Posterior vena cava (tissue), 2 donors: ENCODE measurements around the gene SRMS. TPM values are rescaled to one million over a fixed set of nuclear protein-coding genes. Genes with fewer than 3 reads are reported as not detected.

Experiments used
- DNase-seq: peaks from one replicate; pipeline ENCODE4 v3.0.0-alpha.2; 2020; ENCODE audit warnings: low spot score
- intact Hi-C, 2 donors: fragments of 100-400 bp; cut with DNase I; formaldehyde crosslinking; loops; one replicate each; pipeline versions ENCODE4 v1.14.1 to v1.14.2; 2022 to 2023
- total RNA-seq, 2 donors: library from RNA; stranded (reverse); fragmentation: NEBNext Ultra II Directional; extraction: Animal tissue kit (Norgen Biotek cat#: 25700); gene quantifications; one replicate each; pipeline ENCODE4 v1.2.1, GENCODE V29; 2021
- donor health status: DM: yes; HTN: yes; CAD: no.
- donor health status: DM: yes; HTN: yes; CAD: no.

SRMS gene
- total RNA-seq, 2 donors from 2014 or later: not detected

DNA sequence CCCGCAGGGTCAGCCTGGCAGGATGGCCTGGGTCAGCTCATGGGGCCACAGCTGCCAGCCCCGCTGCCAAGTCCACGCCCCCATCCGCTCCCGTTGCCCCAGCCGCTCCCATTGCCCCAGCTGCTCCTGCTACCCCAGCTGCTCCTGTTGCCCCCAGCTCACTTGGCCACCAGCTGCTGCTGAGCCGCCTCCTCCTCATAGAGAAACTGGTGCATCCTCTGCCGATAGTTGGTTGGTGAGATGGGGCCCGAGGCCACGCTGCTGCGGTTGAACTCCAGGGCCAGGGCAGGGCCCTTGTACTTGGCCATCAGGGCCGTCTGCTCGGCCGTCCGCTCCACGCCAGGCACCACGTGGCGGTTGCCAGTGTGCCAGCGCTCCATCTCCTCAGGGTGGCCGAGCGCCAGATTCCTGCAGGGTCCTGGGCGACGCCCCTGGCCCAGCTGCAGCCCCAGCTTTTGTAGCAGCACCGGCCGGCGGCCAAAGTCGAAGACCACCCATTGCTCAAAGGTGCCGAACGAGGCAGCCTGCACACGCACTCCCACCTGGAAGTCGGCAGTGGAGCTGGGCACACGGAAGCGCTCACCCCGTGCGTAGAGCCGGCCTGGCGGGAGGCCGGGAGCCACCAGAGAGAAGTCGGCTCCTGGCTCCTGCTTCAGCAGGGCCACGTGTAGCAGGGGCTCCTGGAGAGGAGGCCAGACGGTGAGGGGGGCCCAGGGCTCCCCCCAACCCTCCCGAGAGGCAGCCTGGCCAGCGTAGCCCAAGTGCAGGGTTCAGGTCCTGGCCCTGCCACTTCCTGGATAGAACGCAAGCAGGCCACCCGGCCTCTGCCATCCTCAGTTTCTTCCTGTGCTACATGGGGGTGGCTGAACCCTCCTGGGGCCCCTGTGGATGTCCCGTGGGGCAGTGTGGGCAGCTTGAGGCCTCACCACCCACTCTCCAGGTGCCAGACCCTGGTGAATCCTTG lies 21.7 kb upstream of the SRMS start:
- intact Hi-C loops: no loop called here

DNA sequence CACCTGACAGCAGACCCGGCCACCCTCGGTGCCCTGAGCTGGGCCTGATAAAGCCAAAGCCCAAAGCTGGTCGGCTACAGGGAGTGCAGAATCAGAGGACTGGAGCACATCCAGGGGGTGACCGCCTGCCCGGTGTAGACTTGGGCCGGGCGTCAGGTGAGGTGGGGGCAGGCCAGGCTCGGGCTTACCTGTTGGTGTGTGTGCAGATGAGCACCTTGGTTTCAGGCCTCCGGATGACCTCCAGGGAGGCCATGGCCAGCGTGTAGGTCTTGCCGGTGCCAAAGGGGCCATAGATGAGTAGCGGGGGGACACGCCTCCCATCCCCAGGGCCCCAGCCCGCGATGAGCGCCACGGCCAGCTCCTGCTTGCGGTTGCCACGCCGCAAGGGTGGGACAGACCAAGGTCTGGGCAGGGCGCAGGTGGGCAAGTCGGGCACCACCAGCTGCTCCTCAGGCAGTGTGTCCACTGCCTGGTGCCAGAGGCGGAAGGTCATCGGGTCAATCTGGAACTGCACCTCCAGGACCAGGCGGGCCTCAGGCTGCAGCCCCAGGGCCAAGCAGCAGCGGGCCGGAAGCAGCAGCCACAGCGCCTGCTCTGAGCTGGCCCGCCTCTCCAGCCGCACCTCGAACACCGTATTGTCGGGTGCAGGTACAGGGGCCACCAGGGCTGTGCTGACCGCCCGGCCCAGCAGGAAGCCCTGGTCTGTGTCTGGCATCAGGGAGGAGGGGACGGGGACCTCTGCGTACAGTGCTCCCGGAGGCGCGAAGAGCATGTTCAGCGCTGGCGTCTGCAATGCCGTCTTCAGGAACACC lies 20.8 kb upstream of the SRMS start:
- no peak for DNase-seq
- intact Hi-C loops: no loop called here

More for the DNA sequence above, 21.7 kb upstream of the SRMS start:
- DNase-seq: no peak

DNA sequence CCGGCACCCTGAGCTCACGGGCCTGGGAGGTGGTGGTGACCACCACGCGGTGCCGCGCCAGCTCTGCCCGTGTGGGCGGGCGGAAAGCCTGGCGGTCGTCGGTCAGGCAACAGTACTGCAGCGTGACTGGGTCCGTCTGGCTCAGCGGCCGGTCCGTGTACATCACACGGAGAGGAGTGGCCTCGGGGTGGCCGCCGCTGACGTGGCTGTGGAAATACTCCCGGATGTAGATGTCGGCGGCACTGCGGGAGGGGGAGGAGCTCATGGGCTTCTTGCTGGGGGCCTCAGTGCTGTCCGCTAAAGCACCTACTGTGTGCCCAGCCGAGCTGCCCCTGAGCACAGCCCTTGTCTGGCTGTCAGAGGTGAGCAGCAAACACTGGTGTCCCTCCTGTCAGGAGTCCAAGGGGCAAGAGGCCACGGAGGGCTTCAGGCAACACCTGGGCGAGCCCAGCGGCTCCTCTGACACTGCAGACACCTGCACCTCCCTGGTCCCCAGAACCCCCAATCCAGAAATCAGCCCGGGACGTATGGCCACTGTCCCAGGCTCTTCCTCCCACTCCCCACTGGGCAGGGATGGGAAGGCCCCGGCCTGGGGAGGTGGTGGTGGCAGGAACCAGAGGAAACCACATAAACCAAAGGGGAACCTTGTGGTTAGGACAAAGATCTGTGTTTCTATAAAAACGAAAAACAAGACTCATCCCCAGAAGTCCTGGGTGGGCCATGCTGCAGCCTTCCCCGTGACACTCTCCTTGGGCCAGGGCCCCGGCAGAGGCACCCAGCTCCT lies 20.0 kb upstream of the SRMS start:
- intact Hi-C loops: no loop called here

DNA sequence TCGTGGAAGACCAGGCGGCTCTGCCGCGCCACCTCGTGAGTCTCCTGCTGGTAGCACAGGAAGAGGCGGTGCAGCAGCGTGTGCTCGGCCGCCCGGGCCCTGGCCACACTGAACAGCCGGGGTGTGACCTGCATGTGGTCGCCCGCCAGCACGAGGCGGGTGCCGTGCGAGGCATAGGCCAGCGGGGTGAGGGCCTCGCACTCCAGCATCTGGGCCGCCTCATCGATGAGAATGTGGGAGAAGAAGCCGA lies 19.5 kb upstream of the SRMS start:
- no peak for DNase-seq
- intact Hi-C loops: no loop called here

More for the DNA sequence above, 20.0 kb upstream of the SRMS start:
- DNase-seq: peak; percentile 93

- intact Hi-C loops: no loop called here
- DNase-seq: no peak
Observed at GRCh38 chr20:63566395-63567135, 19.0 kb upstream of the SRMS start.

DNA sequence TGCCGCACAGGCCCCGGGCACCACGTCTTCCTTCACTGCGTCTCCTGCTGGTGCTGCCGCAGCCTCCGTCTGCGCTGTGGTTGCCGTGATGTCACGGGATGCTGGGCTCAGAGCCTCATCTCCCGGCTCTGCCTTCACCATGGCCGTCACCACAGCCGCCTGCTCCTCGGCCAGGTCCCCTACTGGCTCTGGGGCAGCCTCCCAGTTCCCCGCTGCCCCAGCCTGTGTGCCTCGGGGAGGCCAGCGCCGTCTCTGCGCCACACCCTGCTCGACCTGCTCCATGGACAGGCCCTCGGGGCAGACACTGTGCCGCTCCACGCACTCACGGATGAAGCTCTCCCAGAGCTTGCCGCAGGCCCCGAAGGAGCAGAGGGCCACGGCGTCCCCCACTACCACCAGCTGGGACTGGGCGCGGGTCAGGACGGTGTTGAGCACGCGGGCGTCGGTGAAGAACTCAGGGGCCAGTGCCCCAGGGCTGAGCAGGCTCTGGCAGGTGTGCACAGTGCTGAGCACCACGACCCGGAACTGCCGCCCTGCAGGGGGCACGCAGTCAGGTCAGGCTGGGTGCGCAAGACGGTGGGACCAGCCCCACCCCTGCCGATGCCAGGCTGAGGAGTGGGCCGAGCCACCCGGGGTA lies 18.3 kb upstream of the SRMS start:
- intact Hi-C loops: no loop called here
- DNase-seq: no peak

- no peak for DNase-seq
- intact Hi-C loops: no loop called here
Observed at GRCh38 chr20:63565021-63565698, 17.6 kb upstream of the SRMS start.

DNA sequence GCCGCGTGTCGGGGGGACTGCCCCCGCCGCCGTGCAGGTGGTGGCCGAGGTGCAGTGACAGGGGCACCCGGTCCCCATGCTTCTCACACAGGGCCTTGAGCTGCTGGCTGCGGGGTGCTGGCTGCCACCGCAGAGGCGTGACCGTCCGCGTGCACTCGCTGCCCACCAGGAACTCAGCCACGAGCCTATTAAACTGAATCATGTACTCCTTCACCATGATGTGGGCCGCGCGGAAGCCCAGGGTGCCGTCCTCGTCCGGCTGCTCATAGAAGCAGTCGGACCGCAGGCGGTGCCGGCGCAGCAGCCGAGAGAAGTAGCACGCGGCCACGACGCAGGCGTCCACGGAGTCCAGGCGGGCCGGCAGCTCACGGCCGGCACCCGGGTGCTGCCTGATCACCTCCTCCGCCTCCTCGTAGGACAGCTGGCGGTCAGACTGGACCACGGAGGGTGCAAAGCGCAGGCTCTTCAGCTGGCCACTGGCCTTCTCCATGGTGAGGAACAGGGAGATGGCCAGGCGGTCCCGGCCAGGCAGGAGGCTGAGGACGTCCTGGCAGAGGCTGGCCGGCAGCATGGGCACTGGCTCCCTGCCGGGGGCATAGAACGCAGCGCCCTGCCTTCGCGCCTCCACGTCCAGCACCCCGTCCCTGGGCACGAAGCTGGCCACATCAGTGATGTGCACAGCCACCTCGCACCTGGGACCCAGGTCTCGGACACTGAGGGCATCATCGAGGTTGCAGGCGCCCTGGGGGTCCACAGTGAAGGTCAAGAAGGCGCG lies 16.7 kb upstream of the SRMS start:
- no peak for DNase-seq
- intact Hi-C loops: no loop called here

GRCh38 chr20:63563225-63563935 lies 15.8 kb upstream of the SRMS start:
- no peak for DNase-seq
- intact Hi-C loops: no loop called here

GRCh38 chr20:63562461-63563224 lies 15.1 kb upstream of the SRMS start:
- DNase-seq: no peak

GRCh38 chr20:63561624-63562396 lies 14.3 kb upstream of the SRMS start:
- DNase-seq: no peak
- intact Hi-C loops: no loop called here

More at GRCh38 chr20:63562461-63563224, 15.1 kb upstream of the SRMS start:
- intact Hi-C loops: no loop called here

GRCh38 chr20:63560856-63561609 lies 13.5 kb upstream of the SRMS start:
- intact Hi-C loops: no loop called here

DNA sequence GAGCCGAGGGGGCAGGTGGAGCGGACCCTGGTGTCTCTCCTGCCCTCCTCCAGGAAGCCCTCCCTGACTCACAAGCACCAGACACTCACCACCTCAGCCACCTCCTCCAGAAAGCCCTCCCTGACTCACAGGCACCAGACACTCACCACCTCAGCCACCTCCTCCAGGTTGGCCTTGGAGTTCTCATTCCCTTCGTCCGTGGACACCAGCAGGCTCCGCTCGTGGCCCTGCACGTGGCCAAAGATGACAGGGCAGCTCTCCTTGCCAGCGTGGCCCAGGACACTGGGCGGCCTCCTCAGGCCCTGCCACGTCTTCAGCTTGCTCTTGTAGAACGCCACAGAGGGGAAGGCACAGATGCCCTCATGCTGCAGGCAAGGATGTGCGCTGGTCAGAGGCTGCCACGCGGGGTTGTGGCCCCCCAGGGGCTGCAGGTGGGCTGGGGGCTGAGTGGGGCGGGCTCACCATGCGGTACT lies 12.8 kb upstream of the SRMS start:
- intact Hi-C loops: no loop called here
- no peak for DNase-seq

More at GRCh38 chr20:63560856-63561609, 13.5 kb upstream of the SRMS start:
- DNase-seq: no peak
